Natural killer cell (primary cell): ENCODE data around the gene PRG3. TPM values are rescaled to one million over a fixed set of nuclear protein-coding genes. Genes with fewer than 3 reads are reported as not detected.

ENCODE experiments used
- ATAC-seq, 3 donors: fragments of 150-1000 bp in 2 of 3; fragments of 200-7000 bp in 1 of 3; cut with Tn5 transposase; 1 replicate in 1 of 3; 2 replicates in 2 of 3; pipeline ENCODE4 v1.10.0; 2021; ENCODE audit warnings: mild to moderate bottlenecking in 2 of 3, moderate library complexity in 2 of 3
- DNase-seq, 2 donors: peaks; one replicate each; pipeline versions ENCODE4 v3.0.0 to v3.0.0-alpha.2; 2013 to 2021; ENCODE audit warnings: mixed read lengths in 1 of 2
- H3K27ac ChIP-seq: one replicate; pipeline ENCODE4 v1.5.1; 2013; ENCODE audit warnings: mild to moderate bottlenecking, low read length
- H3K27me3 ChIP-seq: one replicate; pipeline ENCODE4 v1.6.1; 2013; ENCODE audit warnings: low read length; ENCODE audit not compliant: control insufficient read depth, insufficient read depth
- H3K36me3 ChIP-seq: one replicate; pipeline ENCODE4 v1.6.1; 2013; ENCODE audit warnings: low read length; ENCODE audit not compliant: control insufficient read depth, insufficient read depth
- H3K4me1 ChIP-seq: one replicate; pipeline ENCODE4 v1.6.1; 2013; ENCODE audit warnings: low read length; ENCODE audit not compliant: control insufficient read depth, insufficient read depth
- H3K4me3 ChIP-seq: one replicate; pipeline ENCODE4 v1.5.1; 2013; ENCODE audit warnings: low read length
- H3K9me3 ChIP-seq: one replicate; pipeline ENCODE4 v1.6.1; 2013; ENCODE audit warnings: low read length; ENCODE audit not compliant: control insufficient read depth, insufficient read depth
- H3K27ac Mint-ChIP-seq, 2 donors: one replicate each; pipeline ENCODE4 v1.8.0; 2022; ENCODE audit warnings: mild to moderate bottlenecking in 2 of 2, mixed read lengths in 2 of 2, moderate library complexity in 1 of 2
- H3K27me3 Mint-ChIP-seq, 2 donors: one replicate each; pipeline ENCODE4 v1.8.0; 2022; ENCODE audit warnings: low read depth in 2 of 2, mixed read lengths in 2 of 2
- H3K36me3 Mint-ChIP-seq: one replicate; pipeline ENCODE4 v1.8.0; 2022; ENCODE audit warnings: mixed read lengths
- H3K4me1 Mint-ChIP-seq, 2 donors: one replicate each; pipeline ENCODE4 v1.8.0; 2022; ENCODE audit warnings: mixed read lengths in 2 of 2
- H3K4me3 Mint-ChIP-seq: one replicate; pipeline ENCODE4 v1.8.0; 2022; ENCODE audit warnings: mild to moderate bottlenecking, moderate library complexity, mixed read lengths
- H3K9me3 Mint-ChIP-seq, 2 donors: one replicate each; pipeline ENCODE4 v1.8.0; 2022; ENCODE audit warnings: mixed read lengths in 2 of 2
- WGBS: methylation state at CpG from one replicate; pipeline ENCODE4 v1.1.7; 2013; ENCODE audit warnings: missing lambda C conversion rate; ENCODE audit not compliant: insufficient coverage; 5-methylcytosine and 5-hydroxymethylcytosine counted together
- intact Hi-C: fragments of 100-400 bp; cut with micrococcal nuclease; formaldehyde crosslinking; loops from one replicate; pipeline ENCODE4 v1.14.2; 2022
- total RNA-seq, 4 donors: library from RNA; stranded (reverse); fragments of 120-200 nt in 1 of 4; gene quantifications; one replicate each; pipeline versions ENCODE4 v1.2.3 to v1.2.4, GENCODE V29; 2013 to 2022
- TF ChIP-seq, protein P1 (sequence below): fragments of 200-600 bp; IDR thresholded peaks from one replicate; pipeline ENCODE4 v1.8.0; 2022; ENCODE audit warnings: antibody characterized with exemption

Gene PRG3
- total RNA-seq, 3 donors from 2014 or later (not counting 1 experiment from before 2014, with no cell fraction given): not detected

DNA sequence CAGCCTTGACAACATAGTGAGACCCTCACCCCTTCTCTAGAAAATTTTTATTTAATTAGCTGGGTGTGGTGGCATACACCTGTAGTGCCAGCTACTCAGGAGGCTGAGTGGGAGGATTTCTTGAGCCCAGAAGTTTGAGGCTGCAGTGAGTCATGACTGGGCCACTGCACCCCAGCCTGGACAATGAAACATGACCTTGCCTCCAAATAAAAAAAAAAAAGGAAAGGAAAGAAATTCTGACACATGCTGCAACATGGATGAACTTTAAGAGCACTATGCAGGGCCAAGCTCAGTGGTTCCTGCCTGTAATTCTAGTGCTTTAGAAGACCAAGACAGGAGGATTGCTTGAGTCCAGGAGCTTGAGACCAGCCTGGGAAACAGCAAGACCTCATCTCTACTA is 37.2 kb upstream of the PRG3 start:
- intact Hi-C loops: no loop called here
- H3K36me3 Mint-ChIP-seq: no peaks in the 10 kb centered on the region

DNA sequence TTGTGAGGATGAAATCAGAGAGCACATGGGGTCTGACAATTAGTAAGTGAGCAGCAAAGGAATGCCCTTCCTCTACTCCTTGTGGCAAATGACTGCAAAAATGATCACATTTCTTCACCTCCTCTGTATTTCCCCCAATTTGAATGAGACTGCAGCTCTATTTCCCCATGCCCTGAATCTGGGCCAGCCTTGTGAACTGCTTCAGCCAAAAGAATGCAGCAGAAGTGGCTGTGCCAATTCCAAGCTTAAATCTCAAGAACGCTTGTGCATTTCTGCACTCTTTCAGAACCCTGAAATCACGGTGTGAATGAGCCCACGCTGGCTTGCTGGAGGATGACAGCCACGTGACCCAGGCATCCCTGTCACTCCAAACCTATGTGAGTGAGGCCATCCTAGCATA is 36.1 kb upstream of the PRG3 start:
- no peaks in the 10 kb centered on the region for H3K27me3 Mint-ChIP-seq
- H3K4me1 ChIP-seq: peaks cover 13% of the 10 kb centered on the region
- peaks cover 12 to 15% of the 10 kb centered on the region in 2 donors for H3K4me1 Mint-ChIP-seq
- no peaks in the 10 kb centered on the region for H3K27me3 ChIP-seq
- TF ChIP-seq, protein P1, sequence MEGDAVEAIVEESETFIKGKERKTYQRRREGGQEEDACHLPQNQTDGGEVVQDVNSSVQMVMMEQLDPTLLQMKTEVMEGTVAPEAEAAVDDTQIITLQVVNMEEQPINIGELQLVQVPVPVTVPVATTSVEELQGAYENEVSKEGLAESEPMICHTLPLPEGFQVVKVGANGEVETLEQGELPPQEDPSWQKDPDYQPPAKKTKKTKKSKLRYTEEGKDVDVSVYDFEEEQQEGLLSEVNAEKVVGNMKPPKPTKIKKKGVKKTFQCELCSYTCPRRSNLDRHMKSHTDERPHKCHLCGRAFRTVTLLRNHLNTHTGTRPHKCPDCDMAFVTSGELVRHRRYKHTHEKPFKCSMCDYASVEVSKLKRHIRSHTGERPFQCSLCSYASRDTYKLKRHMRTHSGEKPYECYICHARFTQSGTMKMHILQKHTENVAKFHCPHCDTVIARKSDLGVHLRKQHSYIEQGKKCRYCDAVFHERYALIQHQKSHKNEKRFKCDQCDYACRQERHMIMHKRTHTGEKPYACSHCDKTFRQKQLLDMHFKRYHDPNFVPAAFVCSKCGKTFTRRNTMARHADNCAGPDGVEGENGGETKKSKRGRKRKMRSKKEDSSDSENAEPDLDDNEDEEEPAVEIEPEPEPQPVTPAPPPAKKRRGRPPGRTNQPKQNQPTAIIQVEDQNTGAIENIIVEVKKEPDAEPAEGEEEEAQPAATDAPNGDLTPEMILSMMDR: no peak
- intact Hi-C loops: no loop called here
- no peak overlapping the region for H3K4me3 ChIP-seq
- ATAC-seq (no peak), DNase-seq (no peak)
- H3K36me3 Mint-ChIP-seq: no peaks in the 10 kb centered on the region
- no peak overlapping the region for H3K4me3 Mint-ChIP-seq
- H3K36me3 ChIP-seq: peaks cover 38% of the 10 kb centered on the region
- no peaks in the 10 kb centered on the region for H3K9me3 Mint-ChIP-seq
- 95% methylated on average over 4 of the region's 4 CpGs for WGBS
- no peak overlapping the region for H3K27ac Mint-ChIP-seq
- H3K27ac ChIP-seq: no peak overlapping the region
- H3K9me3 ChIP-seq: no peaks in the 10 kb centered on the region

More for the DNA sequence above, 37.2 kb upstream of the PRG3 start:
- Histone ChIP-seq H3K36me3 (peaks cover 36% of the 10 kb centered on the region), H3K27me3 (no peaks in the 10 kb centered on the region), H3K27ac (no peak overlapping the region), H3K4me1 (peaks cover 20% of the 10 kb centered on the region), H3K9me3 (no peaks in the 10 kb centered on the region), H3K4me3 (no peak overlapping the region)
- no peak for DNase-seq
- TF ChIP-seq, protein P1: no peak
- Mint-ChIP-seq H3K27ac (no peak overlapping the region), H3K4me1 (peaks cover 23 to 25% of the 10 kb centered on the region in 2 donors), H3K4me3 (no peak overlapping the region), H3K27me3 (peaks cover 0 to 4% of the 10 kb centered on the region in 2 donors), H3K9me3 (no peaks in the 10 kb centered on the region)
- no peak for ATAC-seq

DNA sequence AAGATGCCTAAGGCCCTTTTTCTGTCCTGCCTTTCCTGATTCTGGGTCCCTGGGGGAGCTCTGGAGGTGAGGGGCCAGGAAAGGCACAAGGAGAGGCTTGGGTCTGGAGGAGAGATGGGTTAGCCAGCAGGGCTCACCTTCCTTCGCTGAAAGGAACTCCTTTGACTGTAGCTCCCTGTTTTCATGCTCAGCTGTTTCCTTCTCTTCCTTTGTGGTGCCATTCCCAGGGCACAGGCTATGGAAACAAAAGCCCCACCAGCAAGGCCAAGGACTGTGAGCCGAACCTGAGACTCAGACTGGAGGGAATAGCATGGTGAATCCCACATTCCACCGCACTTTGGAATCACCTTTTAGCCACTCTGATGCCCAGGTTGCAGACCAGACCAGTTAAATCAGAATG is 35.5 kb upstream of the PRG3 start:
- Histone ChIP-seq H3K9me3 (no peaks in the 10 kb centered on the region), H3K4me3 (no peak overlapping the region), H3K36me3 (peaks cover 40% of the 10 kb centered on the region), H3K27ac (no peak overlapping the region), H3K27me3 (no peaks in the 10 kb centered on the region), H3K4me1 (peaks cover 7% of the 10 kb centered on the region)
- no peak for ATAC-seq
- WGBS: 96% methylated on average over 3 of the region's 3 CpGs
- H3K4me3 Mint-ChIP-seq: no peak overlapping the region
- TF ChIP-seq, protein P1: no peak
- peaks cover 6 to 8% of the 10 kb centered on the region in 2 donors for H3K4me1 Mint-ChIP-seq
- intact Hi-C loops: no loop called here
- no peaks in the 10 kb centered on the region for H3K27me3 Mint-ChIP-seq
- no peak for DNase-seq
- no peaks in the 10 kb centered on the region for H3K9me3 Mint-ChIP-seq
- H3K27ac Mint-ChIP-seq: peak overlapping the region in 1 of 2 donors; percentile 68
- no peaks in the 10 kb centered on the region for H3K36me3 Mint-ChIP-seq

DNA sequence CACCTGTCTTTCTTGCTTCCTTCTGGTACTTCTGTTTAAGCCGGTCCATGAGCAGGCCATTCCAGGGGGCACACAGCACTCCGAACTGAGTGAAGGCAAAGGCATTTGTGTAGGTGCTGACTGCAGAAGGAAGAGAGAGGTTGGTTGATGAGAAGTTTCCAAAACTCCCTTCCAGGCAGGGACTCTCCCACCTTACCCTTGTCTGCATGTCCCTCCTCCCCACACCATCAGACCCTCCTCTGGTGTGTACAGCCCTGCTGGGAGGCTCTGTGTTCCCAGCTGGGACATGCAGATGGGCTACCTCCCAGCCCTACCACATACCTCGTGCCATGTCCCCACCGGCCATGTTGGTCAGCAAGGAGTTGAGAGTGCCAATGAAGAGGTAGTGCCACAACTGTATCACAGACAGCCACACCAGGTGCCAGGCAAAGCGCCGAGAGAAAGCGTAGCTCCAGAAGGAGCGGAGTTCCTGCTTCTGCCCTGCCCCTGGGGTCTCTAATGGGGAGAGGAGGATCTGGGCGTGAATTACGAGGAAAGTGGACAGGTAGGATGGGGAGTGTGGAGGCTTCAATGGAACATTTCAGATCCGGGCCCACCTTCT is 33.8 kb upstream of the PRG3 start:
- 99% methylated on average over 10 of the region's 11 CpGs for WGBS
- no peaks in the 10 kb centered on the region for H3K27me3 Mint-ChIP-seq
- ATAC-seq: no peak

More for the DNA sequence above, 33.8 kb upstream of the PRG3 start:
- no peaks in the 10 kb centered on the region for H3K27me3 ChIP-seq
- intact Hi-C loops: no loop called here
- H3K36me3 ChIP-seq: peaks cover 38% of the 10 kb centered on the region
- no peaks in the 10 kb centered on the region for H3K4me1 ChIP-seq
- H3K4me3 ChIP-seq: no peak overlapping the region
- no peaks in the 10 kb centered on the region for H3K4me1 Mint-ChIP-seq
- no peaks in the 10 kb centered on the region for H3K9me3 ChIP-seq
- DNase-seq: no peak
- TF ChIP-seq, protein P1: no peak
- no peaks in the 10 kb centered on the region for H3K9me3 Mint-ChIP-seq
- H3K27ac ChIP-seq: no peak overlapping the region
- H3K4me3 Mint-ChIP-seq: no peak overlapping the region
- peak overlapping the region in 1 of 2 donors; percentile 9 for H3K27ac Mint-ChIP-seq
- no peaks in the 10 kb centered on the region for H3K36me3 Mint-ChIP-seq
